CD4-positive, alpha-beta T cell treated with Interleukin-4 for 1 hour (primary cell): Measurements from ENCODE around the gene TSPAN3.
A peak's percentile ranks its signal among the peaks of the same experiment; 100 is the strongest.

Experiments
- DNase-seq, 2 donors: peaks; one replicate each; pipeline ENCODE4 v3.0.0-alpha.2; 2020 to 2022

The TSPAN3 gene

DNA sequence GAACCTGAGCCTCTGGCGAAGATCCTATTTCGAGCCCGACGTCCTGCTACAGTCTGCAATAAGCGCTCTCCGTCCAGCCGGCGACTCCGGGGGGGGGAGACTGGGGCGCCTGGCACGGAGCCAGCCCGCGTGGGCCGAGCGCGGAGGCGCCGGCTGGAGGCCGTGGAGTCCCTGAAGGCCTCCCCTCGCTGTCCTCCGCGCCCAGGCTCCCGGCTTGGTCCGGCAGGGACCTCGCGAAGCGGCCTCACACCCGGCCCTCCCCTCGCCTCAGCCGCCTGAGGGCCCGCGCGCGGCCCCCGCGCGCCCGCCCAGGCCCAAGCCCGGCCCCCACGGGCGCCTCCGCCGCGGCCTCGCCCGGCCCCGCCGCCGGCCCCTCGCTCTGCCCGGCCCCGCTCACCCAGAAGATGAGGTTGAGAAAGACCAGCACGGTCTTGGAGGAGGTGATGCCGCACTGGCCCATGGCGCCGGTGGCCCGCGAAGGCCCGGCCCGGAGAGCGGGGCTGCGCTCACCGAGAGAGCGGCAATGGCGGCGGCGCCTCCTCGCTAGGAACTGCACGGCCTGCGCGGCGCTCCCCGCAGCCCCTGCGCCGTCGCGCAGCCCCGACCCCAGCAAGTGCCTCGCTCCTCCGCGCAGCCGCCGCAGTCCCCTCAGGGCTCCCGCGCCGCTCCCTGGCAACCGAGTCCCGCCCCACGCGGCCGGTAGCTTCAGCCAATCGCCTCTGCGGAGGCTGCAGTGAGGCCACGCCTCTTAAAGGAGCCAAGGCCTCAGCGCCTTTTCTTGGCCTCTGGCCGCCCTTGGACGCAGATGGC is at the start of gene TSPAN3:
TSS of gene TSPAN3 (minus strand) at position 615 of the 810 bp plus-strand sequence. CDS start at position 460, 155 bp downstream.
- peak; percentile 92 to 93 for DNase-seq

DNA sequence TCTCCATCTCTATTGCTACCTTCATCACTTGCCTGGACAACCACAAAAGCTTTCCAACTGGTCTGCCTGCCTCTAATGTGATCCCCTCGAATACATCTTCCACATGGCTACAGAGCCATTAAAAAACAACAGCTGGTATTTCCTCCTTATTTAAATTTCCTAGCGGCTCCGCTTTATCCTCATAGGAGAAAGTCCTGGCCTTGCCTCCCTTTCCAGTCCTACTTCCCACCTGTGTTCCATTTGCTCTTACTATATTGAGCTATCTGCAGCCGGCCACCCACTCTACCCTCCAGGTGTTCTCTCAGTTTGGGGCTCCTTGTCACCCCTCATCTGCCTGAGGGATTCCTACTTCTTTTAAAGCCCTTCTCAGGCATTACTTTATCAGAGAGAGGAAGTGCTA is 49.7 kb upstream of the TSPAN3 start:
- DNase-seq, result no peak

DNA sequence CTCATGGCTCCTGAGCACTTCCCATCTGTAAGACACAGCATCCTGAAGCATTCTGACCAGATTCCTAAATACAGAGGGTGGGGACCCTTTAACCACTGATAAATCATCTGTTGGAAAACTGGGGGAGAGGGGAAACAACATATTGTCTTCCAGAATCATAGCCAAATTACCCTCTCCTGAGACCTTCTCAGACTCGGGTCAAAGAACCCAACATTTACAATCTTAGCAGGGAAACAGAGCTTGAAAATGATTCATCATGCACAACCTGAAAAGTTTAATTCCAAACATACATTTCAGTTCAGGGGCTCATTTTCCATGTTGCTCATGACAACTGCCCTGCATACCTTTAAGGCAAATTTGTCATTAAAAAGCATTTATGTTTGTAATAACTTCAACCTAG is 48.5 kb upstream of the TSPAN3 start:
- no peak for DNase-seq

DNA sequence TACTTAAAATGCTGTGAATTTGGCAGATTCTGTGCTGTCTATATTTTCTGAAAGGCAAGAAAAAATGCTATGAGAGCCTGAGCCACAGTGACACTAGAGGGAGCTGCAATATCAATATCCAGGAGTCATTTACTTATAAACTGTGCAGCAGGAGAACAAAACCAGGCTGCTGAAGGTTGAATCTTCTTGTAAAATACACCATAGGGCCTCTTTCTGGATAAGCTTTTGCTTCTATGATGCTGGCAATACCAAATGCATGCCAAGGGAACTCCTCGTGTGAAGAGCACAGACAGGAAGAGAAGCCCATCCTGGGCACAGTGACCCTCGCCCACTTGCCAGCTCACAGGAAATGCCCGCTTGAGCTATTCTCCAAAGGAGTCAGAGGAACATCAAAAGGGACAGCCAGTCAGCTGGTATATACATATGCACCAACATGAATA is 48.0 kb upstream of the TSPAN3 start:
- peak; percentile 53 to 63 for DNase-seq

DNA sequence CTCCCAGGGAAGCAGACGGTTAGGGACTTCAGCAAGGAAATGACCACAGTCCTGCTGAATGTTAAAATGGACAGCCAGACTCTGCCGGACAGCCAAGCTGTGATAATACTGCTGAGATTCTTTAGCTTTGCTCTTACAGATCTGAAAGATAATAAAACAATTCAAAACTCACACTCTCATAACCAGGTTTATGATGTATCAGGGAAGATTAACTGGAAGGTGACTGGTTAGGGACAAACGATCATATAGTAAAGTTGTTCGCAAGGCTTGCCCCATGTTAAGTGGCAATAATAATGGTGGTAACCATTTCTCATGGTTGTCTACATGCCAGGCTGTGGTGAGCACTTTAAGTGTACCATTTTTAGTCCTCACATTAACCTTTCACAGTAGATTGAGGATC is 44.3 kb upstream of the TSPAN3 start:
- no peak for DNase-seq

DNA sequence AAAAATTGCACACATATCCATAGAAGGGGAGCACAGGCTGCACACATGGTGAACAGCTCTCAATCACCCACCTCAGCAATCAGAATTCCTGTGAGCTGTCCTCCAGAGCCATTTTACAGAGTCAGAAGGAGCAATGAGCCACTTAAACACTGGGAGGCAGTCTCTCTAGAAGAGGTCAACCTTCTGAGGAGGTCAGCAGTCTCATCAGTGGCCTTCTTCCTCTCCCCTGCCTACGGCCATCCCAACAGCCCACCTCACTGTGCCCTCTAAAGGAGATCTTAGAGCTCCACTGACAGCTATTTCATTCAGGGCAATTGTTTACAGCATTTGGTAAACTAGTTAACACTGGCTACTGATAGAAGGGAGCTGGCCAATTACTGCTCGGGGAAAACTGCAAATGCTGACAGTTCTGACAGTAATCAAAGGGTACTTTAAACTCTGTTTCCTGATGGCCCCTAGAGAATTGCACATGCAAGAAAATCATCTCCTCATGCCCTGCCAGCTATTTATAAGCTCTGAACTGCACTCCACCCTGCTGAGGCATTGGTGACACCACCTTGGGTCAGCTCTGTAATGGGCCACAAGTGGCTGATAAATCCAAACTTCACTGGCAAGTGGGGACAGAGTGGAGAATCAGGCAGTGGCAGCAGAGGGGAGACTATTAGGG is 42.1 kb upstream of the TSPAN3 start:
- DNase-seq, result no peak

DNA sequence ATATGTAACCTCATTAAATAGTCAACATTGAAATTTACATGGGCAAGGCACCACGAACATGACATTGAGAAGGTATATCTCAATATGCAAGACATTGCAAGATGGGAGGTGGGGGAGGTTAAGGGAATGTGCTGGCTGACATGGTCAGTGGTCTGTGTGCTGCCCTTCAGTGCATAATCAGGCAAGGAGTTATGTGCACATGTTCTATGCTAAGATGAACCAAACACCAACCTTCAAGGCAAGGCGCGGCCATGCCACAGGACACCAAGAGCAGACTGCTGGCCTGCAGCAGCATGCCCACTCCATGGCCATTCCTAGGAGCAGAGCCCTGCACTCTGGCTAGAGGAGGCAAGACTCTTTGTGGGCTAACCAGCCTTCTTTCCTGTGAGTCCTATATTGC is 40.9 kb upstream of the TSPAN3 start:
- no peak for DNase-seq

DNA sequence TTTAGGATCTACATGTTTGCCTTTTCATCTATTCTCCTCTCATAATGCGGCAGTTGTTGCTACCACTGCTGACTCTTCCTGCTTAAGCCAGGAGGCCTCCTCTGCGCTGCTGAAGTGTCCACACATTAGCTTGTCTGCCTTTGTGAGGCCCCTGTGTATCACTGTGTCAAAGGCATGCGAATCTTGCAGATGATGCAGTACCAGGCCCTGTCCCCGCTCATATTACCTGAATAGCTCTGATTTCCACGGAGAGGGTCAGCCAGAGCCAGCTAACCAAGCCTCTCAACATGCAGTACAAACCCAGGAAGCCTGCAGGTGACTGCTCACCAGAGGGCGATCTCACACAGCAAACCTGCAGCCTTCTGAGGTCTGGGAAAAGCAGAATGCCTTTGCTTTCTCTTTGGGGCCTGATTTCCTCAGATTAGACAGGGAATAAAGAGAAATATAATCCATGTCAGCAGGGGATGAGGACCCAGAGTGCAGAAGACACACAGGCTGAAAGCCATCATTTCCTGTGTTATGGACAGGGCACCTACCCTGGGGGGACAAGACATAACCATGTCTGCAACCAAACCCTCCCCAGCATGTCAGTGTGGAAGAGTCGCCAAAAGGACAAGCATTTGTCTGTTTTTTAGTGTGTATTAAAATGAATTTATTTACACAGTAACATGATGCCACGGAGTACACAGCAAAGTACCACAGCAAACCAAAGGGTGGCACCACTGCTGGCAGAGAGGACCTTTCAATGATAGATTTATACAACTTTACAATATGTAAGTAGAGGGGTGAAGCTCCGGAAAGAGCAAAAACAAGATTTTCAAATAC is 36.8 kb upstream of the TSPAN3 start:
- peak; percentile 32 to 37 for DNase-seq

DNA sequence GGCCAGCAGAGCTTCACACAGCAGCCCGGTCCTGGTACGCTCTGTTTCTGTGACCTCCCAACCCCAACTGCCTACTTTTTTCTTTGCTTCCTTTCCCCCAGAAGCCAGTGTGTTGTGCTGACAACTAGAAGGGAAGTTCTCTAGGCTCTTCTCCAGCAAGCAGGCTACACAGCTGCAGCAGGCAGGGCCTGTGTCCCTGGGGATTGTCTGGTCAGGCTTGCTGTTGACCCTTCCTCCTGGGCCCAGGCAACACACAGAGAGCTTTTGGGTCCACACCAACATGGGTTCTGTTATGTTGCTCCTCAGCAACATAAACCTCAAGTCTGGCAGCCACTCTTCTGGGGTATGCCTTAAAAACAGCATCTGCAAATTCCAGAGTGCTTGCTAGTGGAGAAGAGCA is 36.2 kb upstream of the TSPAN3 start:
- DNase-seq, result no peak

DNA sequence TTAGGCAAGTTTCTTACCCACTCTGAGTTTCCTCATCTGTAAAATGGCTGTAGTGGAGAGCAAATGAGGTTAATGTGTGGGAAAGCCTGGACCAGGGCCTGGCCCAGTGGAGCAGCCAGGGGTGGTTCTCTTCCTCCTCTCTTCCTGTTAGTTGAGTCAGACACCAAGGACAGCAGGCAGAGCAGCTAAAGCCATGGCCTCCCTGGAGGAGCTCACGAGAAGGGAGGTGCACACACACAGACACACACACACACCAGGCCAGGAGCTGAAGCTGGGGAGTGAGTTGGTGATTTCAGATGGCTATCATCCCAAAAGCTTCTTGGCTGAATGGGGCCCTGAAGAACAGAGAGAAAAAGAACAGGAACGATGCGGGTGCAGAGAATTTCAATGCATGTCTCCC is 33.2 kb upstream of the TSPAN3 start:
- no peak for DNase-seq

DNA sequence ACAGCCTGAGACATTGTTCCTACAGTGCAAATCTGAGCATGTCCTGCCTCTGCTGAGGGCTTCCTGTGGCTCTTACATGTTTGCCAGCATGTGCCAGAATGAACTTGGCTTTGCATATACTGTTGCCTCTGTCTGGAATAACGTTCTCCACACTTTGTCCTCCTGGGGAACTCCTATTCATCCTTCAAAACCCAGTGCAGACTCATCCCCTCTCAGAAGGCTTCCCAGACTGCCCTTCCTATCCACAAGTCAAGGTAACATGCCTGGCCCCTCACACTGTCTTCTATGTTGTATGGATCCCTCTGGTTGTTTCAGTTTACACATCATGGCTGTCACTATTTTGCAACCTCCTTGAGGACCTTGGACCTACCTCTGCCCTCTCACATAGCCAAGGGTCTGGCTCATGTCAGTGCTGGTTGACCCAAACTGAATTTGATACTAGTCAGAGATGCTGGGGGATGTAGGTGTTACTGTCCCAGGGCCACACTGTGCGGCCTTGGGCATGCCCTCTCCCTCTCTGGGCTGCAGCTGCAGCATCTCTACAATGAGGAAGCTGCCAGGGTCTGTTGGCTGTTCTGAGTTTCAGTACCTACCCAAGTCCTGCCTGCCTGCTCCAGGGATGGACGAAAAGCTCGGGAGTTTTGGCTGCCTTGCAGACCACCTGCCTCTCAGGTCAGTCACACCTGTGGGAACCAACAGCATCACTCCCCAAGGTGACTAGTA is 29.0 kb upstream of the TSPAN3 start:
- no peak for DNase-seq

DNA sequence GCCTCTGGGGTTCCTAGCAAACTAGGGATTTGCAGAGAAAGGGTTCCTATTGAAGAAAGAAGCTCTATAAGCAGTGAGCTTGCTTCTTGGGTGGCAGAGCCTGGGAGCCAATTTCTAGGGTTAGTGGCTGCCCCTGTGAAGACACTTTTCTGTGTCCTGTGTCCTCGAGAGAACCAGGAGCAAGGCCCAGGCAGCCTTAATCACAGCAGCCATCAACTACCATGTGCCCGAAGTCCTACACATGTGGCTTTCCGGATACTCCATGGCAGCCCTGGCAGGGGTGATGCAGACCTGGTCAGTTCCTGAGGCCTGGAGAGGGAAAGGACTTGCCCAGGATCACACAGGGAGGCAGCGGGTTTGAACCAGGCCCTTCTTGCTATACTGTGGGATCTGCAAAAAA is 27.7 kb upstream of the TSPAN3 start:
- no peak for DNase-seq

DNA sequence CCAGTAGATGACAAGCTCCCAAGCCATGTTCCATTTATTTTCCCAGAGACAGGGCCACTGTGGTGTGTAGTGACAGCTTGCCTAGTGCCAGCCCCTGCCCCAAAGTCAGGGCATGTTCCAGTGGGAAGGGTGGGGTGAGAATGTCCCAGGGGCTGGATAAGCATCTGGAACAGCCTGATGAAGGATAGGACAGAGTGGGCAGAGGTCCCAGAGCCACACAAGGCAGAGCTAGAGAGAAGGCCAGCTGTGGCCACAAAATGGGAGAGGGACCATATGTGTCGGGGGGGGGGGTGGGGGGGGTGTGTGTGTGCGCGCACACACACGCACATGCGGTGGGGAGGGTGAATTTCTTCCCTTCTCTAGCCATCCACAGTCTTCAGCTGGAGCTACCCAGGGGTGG is 27.0 kb upstream of the TSPAN3 start:
- DNase-seq, result no peak

DNA sequence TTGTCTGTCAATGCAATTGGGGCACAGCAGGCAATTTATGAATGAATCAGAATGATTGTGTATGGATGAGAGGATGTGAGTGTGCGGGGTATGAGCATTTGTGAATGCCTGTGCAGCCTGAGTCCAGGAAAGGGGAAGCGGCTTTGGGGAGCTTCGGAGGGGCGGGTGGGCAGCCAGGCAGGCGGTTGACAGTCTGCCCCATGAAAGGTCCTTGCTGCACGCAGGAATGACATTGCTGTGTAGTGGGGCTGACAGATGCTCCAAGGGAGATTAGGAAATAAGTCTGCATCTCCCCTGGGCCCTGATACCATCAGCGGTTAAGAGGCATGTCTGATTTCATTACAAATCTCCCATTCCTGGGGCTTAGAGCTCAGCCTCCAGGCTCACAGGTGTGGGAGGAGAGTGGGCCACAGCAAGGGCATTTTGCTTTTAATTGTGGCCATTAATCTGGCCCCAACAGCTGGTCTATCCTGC is 26.4 kb upstream of the TSPAN3 start:
- no peak for DNase-seq

DNA sequence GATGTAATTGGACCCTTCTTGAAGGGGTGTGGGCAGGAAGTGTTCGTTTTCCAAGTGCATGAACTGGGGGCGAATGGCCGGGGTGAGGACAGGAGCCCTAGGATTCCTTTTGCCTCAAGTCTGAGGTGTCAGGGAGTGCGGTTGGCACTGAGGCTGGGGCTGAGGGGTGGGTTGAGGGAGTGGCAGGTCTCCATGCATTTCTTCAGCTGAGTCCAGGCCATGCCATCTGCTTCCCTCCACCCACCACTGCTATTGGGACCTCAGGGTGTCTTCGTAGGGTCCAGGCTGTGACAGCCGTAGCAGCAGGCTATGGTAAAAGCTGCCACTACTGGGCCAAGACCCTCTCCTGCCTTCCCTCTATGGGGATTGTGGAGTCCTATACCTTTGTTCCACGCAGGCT is 25.6 kb upstream of the TSPAN3 start:
- DNase-seq, result no peak

DNA sequence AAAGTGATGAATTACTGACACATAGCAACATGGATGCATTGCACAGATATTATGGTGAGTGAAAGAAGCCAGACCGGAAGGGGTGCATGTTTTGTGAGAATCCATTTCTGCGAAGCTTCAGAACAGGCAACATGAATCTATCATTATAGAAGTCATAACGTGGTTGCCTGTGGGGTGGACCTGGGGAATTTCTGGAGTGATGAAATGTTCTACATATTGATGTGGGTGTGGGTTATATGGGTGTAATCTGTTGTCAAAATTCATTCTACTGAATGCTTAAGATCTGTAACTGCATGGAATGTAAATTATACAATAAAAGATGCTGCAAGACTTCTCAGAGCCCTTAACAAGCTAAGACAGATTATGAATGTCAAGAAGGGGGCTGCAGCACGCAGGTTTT is 25.2 kb upstream of the TSPAN3 start:
- DNase-seq, result no peak

DNA sequence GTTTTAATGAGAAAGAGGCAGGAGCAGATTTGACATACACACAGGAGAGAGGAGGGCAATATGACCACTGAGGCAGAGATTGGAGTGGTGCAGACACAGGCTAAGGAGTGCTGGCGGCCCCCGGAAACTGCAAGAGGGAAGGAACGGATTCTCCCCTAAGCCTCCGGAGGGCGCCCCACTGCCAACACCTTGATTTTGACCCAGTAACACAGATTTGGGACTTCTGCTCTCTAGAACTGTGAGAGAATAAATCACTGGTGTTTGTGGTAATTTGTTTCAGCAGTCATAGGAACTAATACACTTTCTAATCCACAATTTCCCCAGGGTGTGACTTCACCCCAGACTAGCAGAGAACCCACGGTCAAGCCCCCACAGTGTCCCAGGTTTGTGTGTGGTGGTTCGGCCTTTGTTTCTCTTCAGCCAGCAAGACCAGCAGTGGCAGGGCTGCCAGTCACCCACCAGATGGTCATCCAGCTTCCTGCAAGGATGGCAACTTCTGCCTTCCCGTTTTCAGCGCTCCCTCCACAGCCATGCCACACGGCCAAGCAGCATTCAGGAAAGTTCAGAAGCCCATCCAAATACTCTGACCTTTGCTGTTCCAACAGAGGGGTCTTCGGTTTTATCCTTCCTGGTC is 23.6 kb upstream of the TSPAN3 start:
- DNase-seq, result no peak

DNA sequence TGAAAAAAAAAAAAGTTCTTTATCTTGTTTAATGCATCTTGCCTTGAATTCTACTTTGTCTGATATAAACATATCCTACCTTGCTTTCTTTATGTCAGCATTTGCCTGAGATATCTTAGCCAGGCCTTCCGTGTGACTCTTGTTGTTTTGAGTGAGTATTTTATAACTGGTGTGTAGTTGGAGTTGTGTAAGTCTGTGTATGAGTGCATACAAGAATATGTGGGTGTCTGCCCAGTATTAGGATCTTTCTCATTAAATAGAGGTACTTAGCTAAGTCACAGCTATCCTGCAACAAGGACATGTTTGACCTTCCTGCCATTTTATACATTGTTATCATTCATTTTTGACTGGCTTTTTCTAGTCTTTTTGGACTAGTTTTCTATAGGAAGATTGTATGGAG is 22.5 kb upstream of the TSPAN3 start:
- no peak for DNase-seq

DNA sequence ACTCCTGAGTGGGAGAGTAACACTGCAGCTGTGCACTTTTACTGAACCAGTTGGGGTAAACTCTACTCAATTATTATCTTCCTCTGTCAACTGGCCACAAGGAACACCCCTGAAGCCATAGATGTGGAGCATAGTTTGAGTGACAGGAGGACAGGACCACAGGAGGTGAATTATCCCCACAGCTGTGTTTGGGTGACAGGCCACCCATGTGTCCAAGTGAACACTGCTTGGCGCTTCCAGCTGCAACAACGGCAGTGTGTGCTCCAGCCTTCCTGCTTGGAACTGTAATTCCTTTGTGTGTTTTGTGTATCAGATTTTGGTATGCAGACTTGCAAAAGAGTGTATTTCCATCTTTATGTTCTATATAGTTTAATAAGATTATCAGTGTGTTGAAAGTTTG is 20.2 kb upstream of the TSPAN3 start:
- no peak for DNase-seq

DNA sequence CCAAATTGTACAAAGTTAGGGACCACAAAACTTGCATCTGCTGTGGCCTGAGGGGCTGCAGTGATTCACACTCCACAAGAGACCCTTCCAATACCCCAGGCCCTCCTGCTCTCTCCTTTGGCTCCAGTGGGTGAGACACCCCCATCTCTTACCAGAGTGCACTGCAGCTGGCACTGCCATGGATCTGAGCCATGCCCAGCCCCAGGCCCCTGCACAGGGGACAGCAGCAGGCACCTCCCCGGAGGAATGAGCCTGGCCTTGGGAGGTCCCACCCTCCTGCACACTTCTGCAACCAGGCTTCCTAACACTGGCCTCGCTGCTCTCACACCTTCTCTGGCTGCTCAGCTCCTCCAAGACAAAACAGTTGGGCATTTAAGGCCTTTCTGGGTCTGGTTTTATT is 16.3 kb upstream of the TSPAN3 start:
- DNase-seq, result no peak

DNA sequence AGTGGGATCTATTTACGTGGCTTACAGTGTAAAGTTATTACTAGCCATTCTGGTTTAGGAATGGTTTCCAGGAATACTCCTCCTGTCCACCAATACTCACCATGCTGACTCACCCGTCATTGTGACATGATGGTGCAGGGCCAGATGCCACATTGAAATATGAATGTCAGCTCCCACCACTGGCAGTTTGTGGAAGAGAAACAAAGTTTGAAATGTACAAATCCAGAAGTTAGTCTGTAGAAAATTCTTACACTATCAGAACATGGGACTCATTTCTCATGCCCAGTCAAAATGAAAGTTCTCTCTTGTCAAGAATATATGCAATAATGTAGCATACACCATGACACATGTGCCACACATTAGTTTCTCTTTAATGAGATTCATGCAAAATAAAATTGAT is 14.4 kb upstream of the TSPAN3 start:
- DNase-seq, result no peak

DNA sequence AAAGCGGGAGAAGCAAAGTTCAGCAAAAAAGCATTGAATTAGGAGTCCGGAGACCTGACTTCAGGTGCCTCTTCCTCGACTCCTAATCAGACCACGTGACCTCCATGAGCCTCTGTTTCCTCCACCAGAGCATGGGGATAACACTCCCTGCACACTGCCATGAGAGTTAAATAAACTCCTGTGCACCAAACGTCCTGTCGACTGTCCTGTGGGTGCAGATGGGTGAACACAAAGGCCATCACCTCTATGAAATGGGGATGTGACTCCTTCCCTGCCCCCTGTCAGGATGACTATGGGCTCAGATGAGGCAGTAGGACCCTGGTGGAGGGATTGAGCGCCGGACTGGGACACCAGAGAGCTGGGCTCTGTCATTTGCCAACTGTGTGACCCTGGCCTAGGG is 13.5 kb upstream of the TSPAN3 start:
- DNase-seq, result no peak
